KMS-11 (cell line): ENCODE data around the gene PDE6B.

Experiments
- H2AFZ ChIP-seq: fragments of 200-600 bp; sonication (generic); 2 replicates; pipeline ENCODE4 v1.6.1; 2016; ENCODE audit warnings: antibody characterized with exemption, mixed run types, low read depth
- H3K27ac ChIP-seq: fragments of 200-600 bp; sonication (generic); 2 replicates; pipeline ENCODE4 v1.6.1; 2016; ENCODE audit warnings: mild to moderate bottlenecking, mixed run types
- H3K27me3 ChIP-seq: fragments of 200-600 bp; sonication (generic); 2 replicates; pipeline ENCODE4 v1.6.1; 2017; ENCODE audit warnings: mild to moderate bottlenecking, low read depth, mixed run types, moderate library complexity; ENCODE audit not compliant: insufficient read depth
- H3K36me3 ChIP-seq: fragments of 200-600 bp; sonication (generic); 2 replicates; pipeline ENCODE4 v1.6.1; 2017; ENCODE audit warnings: mild to moderate bottlenecking, mixed run types; ENCODE audit not compliant: insufficient read depth
- H3K4me1 ChIP-seq: fragments of 200-600 bp; sonication (generic); 2 replicates; pipeline ENCODE4 v1.6.1; 2016; ENCODE audit warnings: mild to moderate bottlenecking, low read depth, mixed run types; ENCODE audit not compliant: poor library complexity, severe bottlenecking
- H3K4me2 ChIP-seq: fragments of 200-600 bp; sonication (generic); 2 replicates; pipeline ENCODE4 v1.7.0; 2016; ENCODE audit warnings: mild to moderate bottlenecking, mixed run types
- H3K4me3 ChIP-seq: fragments of 200-600 bp; sonication (generic); IDR thresholded peaks from 2 replicates; pipeline ENCODE4 v1.6.1; 2017; ENCODE audit warnings: low read depth, low read length, mixed read lengths; ENCODE audit not compliant: insufficient read depth
- H3K79me2 ChIP-seq: fragments of 200-600 bp; sonication (generic); 2 replicates; pipeline ENCODE4 v1.6.1; 2016; ENCODE audit warnings: low read depth, mixed run types; ENCODE audit not compliant: insufficient read depth
- H3K9ac ChIP-seq: fragments of 200-600 bp; sonication (generic); 2 replicates; pipeline ENCODE4 v1.6.1; 2016; ENCODE audit warnings: mild to moderate bottlenecking, mixed run types
- H4K20me1 ChIP-seq: fragments of 200-600 bp; sonication (generic); 2 replicates; pipeline ENCODE4 v1.6.1; 2016; ENCODE audit warnings: mild to moderate bottlenecking, mixed run types; ENCODE audit not compliant: insufficient read depth
- TF ChIP-seq, protein P1 (sequence below): fragments of 200-600 bp; sonication (generic); conservative IDR thresholded peaks from 2 replicates; pipeline ENCODE4 v1.6.1; 2017; ENCODE audit warnings: low read depth, mild to moderate bottlenecking, antibody characterized with exemption, low read length, moderate library complexity, mixed read lengths

Gene PDE6B

DNA sequence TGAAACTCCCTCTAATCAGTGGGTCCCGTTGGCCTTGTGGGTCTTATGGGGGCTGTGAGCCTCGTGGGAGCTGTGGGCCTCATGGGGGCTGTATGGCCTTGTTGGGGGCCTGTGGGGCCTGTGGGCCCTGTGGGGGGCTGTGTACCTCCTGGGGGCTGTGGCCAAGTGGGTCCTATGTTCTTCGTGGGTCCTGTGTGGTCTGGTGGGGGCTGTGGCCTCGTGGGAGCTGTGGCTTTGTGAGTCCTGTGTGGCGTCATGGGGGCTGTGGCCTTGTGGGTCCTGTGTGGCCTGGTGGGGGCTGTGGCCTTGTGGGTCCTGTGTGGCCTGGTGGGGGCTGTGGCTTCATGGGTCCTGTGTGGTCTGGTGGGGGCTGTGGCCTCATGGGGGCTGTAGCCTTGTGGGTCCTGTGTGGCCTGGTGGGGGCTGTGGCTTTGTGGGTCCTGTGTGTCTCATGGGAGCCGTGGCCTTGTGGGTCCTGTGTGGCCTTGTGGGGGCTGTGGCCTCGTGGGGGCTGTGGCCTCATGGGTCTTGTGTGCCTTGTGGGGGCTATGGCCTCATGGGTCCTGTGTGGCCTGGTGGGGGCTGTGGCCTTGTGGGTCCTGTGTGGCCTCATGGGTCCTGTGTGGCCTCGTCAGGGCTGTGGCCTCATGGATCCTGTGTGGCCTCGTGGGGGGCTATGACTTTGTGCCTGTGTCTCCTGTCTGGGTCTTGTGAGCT lies 87.7 kb downstream of the PDE6B start:
- TF ChIP-seq, protein P1, sequence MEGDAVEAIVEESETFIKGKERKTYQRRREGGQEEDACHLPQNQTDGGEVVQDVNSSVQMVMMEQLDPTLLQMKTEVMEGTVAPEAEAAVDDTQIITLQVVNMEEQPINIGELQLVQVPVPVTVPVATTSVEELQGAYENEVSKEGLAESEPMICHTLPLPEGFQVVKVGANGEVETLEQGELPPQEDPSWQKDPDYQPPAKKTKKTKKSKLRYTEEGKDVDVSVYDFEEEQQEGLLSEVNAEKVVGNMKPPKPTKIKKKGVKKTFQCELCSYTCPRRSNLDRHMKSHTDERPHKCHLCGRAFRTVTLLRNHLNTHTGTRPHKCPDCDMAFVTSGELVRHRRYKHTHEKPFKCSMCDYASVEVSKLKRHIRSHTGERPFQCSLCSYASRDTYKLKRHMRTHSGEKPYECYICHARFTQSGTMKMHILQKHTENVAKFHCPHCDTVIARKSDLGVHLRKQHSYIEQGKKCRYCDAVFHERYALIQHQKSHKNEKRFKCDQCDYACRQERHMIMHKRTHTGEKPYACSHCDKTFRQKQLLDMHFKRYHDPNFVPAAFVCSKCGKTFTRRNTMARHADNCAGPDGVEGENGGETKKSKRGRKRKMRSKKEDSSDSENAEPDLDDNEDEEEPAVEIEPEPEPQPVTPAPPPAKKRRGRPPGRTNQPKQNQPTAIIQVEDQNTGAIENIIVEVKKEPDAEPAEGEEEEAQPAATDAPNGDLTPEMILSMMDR = no peak
- no peaks in the 10 kb centered on the region for H4K20me1 ChIP-seq
- H3K27me3 ChIP-seq = no peaks in the 10 kb centered on the region
- no peak overlapping the region for H3K4me2 ChIP-seq
- no peak overlapping the region for H3K4me3 ChIP-seq
- H3K9ac ChIP-seq = no peak overlapping the region
- no peaks in the 10 kb centered on the region for H3K4me1 ChIP-seq
- H3K27ac ChIP-seq = no peak overlapping the region
- H2AFZ ChIP-seq = no peak overlapping the region
- H3K79me2 ChIP-seq = no peaks in the 10 kb centered on the region
- no peaks in the 10 kb centered on the region for H3K36me3 ChIP-seq

GRCh38 chr4:714087-714486 lies 88.7 kb downstream of the PDE6B start:
- H3K9ac ChIP-seq = no peak overlapping the region
- H2AFZ ChIP-seq = no peak overlapping the region
- H3K36me3 ChIP-seq = no peaks in the 10 kb centered on the region
- H3K4me1 ChIP-seq = no peaks in the 10 kb centered on the region
- no peaks in the 10 kb centered on the region for H3K27me3 ChIP-seq
- no peaks in the 10 kb centered on the region for H3K79me2 ChIP-seq
- no peak overlapping the region for H3K27ac ChIP-seq
- no peak overlapping the region for H3K4me2 ChIP-seq
- H4K20me1 ChIP-seq = no peaks in the 10 kb centered on the region
- no peak overlapping the region for H3K4me3 ChIP-seq
- TF ChIP-seq, protein P1 = no peak

DNA sequence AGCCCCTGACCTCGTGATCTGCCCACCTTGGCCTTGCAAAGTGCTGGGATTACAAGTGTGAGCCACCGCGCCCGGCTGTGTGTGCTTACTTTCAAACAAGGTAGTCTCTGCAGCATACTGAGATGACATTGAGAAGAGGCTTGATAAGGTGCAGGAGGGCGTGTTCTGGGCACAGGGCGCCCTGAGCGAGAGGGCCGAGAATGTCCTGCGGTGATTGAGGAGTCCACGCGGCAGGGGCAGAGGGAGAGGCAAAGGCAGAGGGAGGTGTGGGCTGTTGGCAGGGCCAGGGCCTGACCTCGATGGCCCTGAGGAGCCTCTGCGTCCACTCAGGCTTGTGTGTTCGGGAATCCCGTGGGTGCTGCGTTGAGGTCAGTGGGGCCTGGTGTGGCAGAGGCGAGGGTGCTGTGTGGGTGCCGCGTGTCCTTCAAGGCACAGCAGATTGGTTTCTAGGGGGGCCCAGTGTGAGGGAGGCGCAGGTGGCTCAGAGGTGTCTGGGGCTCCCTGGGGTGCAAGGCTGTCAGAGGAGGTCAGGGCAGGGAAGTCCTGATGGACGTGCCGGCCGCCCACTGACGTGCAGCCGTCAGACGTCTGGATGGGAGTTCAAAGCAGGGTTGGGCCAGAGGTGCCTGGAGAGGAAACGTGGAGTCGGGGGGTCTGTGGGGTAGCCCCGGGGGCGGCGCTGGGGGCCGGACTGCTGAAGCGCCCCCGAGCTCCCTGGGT lies 92.4 kb downstream of the PDE6B start:
- Histone ChIP-seq H3K4me2 (no peak overlapping the region), H3K4me1 (no peaks in the 10 kb centered on the region), H2AFZ (no peak overlapping the region), H4K20me1 (no peaks in the 10 kb centered on the region), H3K36me3 (no peaks in the 10 kb centered on the region), H3K79me2 (no peaks in the 10 kb centered on the region), H3K9ac (no peak overlapping the region), H3K27me3 (no peaks in the 10 kb centered on the region), H3K27ac (no peak overlapping the region), H3K4me3 (no peak overlapping the region)
- TF ChIP-seq, protein P1 = no peak

DNA sequence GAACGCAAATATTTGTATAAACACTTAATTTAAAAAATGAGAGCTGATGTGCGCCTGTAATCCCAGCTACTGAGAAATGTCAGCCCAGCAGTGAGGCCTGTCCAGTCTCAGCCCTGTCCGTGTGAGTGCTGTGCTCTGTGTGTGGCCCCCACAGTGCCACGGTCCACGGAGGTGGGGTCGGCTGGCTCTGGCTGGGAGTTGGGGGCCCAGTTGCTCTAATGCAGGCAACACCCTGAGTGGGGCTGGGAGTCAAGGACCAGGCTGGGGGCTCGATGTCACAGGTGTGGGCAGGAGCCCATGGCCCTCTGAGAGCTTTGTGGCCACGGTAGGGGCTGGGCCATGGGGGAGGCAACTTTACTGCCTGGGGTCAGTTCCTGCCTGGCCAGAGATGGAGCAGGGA lies 93.1 kb downstream of the PDE6B start:
- Histone ChIP-seq H3K27ac (no peak overlapping the region), H3K4me2 (no peak overlapping the region), H2AFZ (no peak overlapping the region), H3K36me3 (no peaks in the 10 kb centered on the region), H3K9ac (no peak overlapping the region), H4K20me1 (no peaks in the 10 kb centered on the region), H3K79me2 (no peaks in the 10 kb centered on the region), H3K27me3 (no peaks in the 10 kb centered on the region), H3K4me3 (no peak overlapping the region), H3K4me1 (no peaks in the 10 kb centered on the region)
- TF ChIP-seq, protein P1 = no peak
